Endothelial cell (in vitro differentiated cells): ENCODE measurements around the gene OR12D3. TPM values are rescaled to one million over a fixed set of nuclear protein-coding genes. Genes with fewer than 3 reads are reported as not detected.

Experiments used
- DNase-seq: peaks from one replicate; pipeline ENCODE4 v3.0.0; 2021; ENCODE audit warnings: low spot score
- H3K27ac Mint-ChIP-seq: one replicate; pipeline ENCODE4 v1.8.0; 2021; ENCODE audit warnings: mixed read lengths, inconsistent platforms; ENCODE audit not compliant: unreplicated experiment
- H3K27me3 Mint-ChIP-seq: one replicate; pipeline ENCODE4 v1.8.0; 2021; ENCODE audit warnings: mild to moderate bottlenecking, moderate library complexity, mixed read lengths, inconsistent platforms; ENCODE audit not compliant: unreplicated experiment
- H3K36me3 Mint-ChIP-seq: one replicate; pipeline ENCODE4 v1.8.0; 2021; ENCODE audit warnings: mild to moderate bottlenecking, low read depth, mixed read lengths, inconsistent platforms; ENCODE audit not compliant: unreplicated experiment
- H3K4me1 Mint-ChIP-seq: one replicate; pipeline ENCODE4 v1.8.0; 2021; ENCODE audit warnings: mild to moderate bottlenecking, mixed read lengths, inconsistent platforms; ENCODE audit not compliant: unreplicated experiment
- H3K4me3 Mint-ChIP-seq: one replicate; pipeline ENCODE4 v1.8.0; 2021; ENCODE audit warnings: mild to moderate bottlenecking, mixed read lengths, inconsistent platforms; ENCODE audit not compliant: unreplicated experiment
- H3K9me3 Mint-ChIP-seq: one replicate; pipeline ENCODE4 v1.8.0; 2021; ENCODE audit warnings: mixed read lengths, inconsistent platforms; ENCODE audit not compliant: unreplicated experiment
- total RNA-seq: library from RNA; stranded (reverse); fragmentation: NEBNext Ultra II Directional; extraction: Animal tissue kit (Norgen Biotek cat#: 25700); gene quantifications from one replicate; pipeline ENCODE4 v1.2.1, GENCODE V29; 2021; ENCODE audit not compliant: unreplicated experiment
- TF ChIP-seq, protein P1 (sequence below): fragments of 200-600 bp; sonication (generic); IDR thresholded peaks from one replicate; pipeline ENCODE4 v1.5.0; 2021; ENCODE audit warnings: antibody characterized with exemption; ENCODE audit not compliant: unreplicated experiment

The OR12D3 gene
- total RNA-seq, 1 donor from 2014 or later = not detected

DNA sequence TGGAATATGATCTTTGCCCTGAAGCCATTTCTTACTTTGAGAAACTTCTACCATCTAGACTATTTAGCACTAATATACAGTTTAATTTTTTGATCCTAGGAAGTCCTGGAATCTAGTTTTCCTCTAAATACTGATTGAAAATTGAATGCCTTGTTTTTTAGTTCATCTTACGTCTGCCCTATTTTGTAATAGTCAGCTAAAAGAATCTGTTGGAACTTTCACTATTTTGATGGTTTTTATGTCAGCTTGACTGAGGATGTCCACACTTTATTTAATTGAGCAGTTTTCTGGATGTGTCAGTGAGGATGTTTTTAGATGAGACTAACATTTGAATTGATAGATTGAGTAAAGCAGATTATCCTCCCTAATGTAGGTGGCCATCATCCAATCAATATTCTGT lies 28.7 kb upstream of the OR12D3 start:
- Mint-ChIP-seq H3K27me3 (no peaks in the 10 kb centered on the region), H3K4me3 (no peak overlapping the region)

DNA sequence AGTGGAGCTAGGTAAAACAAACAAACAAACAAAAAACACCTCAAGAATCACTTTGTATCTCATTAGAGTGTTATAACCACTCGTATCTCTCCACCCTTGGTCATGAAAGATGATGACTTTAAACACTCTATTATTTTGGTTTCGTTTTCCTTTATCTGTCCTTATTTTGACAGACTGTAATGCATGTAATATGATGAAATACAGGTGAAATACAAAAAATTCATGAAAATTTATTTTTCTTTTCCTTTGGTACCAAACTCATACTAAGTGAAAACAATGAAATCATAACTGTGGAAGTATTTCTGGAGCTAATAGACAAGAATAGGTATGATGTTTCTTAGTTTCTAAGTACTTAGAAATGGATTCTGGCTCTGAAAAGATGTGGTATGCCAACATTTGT lies 24.4 kb upstream of the OR12D3 start:
- TF ChIP-seq, protein P1, sequence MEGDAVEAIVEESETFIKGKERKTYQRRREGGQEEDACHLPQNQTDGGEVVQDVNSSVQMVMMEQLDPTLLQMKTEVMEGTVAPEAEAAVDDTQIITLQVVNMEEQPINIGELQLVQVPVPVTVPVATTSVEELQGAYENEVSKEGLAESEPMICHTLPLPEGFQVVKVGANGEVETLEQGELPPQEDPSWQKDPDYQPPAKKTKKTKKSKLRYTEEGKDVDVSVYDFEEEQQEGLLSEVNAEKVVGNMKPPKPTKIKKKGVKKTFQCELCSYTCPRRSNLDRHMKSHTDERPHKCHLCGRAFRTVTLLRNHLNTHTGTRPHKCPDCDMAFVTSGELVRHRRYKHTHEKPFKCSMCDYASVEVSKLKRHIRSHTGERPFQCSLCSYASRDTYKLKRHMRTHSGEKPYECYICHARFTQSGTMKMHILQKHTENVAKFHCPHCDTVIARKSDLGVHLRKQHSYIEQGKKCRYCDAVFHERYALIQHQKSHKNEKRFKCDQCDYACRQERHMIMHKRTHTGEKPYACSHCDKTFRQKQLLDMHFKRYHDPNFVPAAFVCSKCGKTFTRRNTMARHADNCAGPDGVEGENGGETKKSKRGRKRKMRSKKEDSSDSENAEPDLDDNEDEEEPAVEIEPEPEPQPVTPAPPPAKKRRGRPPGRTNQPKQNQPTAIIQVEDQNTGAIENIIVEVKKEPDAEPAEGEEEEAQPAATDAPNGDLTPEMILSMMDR = no peak
- Mint-ChIP-seq H3K4me3 (no peak overlapping the region), H3K9me3 (no peaks in the 10 kb centered on the region), H3K27ac (no peak overlapping the region), H3K27me3 (no peaks in the 10 kb centered on the region), H3K36me3 (no peaks in the 10 kb centered on the region), H3K4me1 (no peaks in the 10 kb centered on the region)
- DNase-seq = no peak

More for the DNA sequence above, 28.7 kb upstream of the OR12D3 start:
- TF ChIP-seq, protein P1 = no peak
- Mint-ChIP-seq H3K9me3 (no peaks in the 10 kb centered on the region), H3K36me3 (no peaks in the 10 kb centered on the region), H3K4me1 (no peaks in the 10 kb centered on the region), H3K27ac (no peak overlapping the region)
- DNase-seq = no peak

DNA sequence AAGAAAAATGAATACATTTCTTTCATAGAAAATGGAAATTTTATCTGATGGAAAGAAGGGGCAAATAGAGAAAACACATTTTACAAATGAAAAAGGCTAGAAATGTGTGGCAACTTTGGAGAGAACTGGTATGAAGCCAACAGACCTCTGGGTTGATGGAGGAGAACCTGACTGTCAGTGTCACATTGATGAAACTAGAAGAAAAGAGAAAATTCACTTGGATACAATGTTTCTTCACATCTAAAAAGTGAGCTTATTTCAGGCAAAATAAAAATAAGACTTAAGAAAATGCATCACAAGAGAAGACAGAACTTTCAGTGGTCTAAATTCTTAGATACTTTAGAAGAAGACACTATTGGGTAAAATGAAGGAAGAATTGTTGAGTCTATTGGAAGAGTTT lies 20.2 kb upstream of the OR12D3 start, which contains the start of gene OR12D2:
Gene OR12D2, plus strand, starts transcription at position 301 of the 400 bp plus-strand sequence. CDS start 1,069 bp downstream, outside the sequence.
- H3K27ac Mint-ChIP-seq = no peak within 1 kb of the TSS
- no peaks in the 10 kb centered on the region for H3K4me1 Mint-ChIP-seq
- no peak within 1 kb of the TSS for H3K4me3 Mint-ChIP-seq
- H3K9me3 Mint-ChIP-seq = no peaks in the 10 kb centered on the region
- DNase-seq = no peak
- peaks cover 2% of the 10 kb centered on the region for H3K36me3 Mint-ChIP-seq
- peaks cover 2% of the 10 kb centered on the region for H3K27me3 Mint-ChIP-seq
- TF ChIP-seq, protein P1 = no peak

DNA sequence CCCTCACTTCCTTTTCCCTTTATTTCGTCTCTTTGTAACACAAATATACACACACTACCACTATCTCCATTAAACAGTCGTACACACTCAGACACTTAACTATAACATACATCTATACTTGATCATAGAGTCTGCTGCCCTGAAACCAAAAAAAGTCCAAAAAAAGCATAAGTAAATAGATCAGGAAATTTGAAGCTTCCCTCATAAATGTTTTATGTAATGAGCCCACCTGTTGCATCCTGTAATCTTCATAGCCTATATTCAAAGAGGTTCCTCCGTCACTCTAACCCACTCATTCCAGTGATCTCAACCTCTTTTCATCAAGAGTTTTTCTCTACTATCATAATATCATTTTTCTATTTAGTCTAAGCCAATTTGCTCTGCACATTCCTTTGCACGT lies 13.4 kb upstream of the OR12D3 start:
- Mint-ChIP-seq H3K27me3 (peaks cover 2% of the 10 kb centered on the region), H3K36me3 (peaks cover 2% of the 10 kb centered on the region), H3K4me1 (no peaks in the 10 kb centered on the region), H3K9me3 (no peaks in the 10 kb centered on the region), H3K4me3 (no peak overlapping the region), H3K27ac (no peak overlapping the region)
- TF ChIP-seq, protein P1 = no peak
- DNase-seq = no peak

DNA sequence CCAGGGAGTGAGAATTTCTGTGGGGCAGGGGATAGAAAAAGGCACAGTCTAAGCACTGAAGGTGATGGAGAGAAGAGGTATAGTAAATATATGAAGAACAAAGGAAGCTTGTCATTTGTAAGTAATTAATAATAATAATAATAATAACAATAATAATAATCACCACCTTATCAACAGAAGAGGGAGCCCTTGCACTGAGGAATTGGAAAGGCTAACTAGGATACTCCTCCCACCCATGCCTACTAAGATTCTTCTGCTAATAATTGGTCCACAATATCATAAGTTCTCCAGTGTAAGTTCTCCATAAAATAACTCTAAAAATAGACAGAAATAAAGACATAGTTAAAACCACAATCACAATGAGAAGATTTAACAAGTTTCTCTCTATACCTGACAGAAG lies 912 bp upstream of the OR12D3 start:
- H3K27ac Mint-ChIP-seq = no peak overlapping the region
- no peak overlapping the region for H3K4me3 Mint-ChIP-seq
- peaks cover 4% of the 10 kb centered on the region for H3K4me1 Mint-ChIP-seq
- H3K27me3 Mint-ChIP-seq = no peaks in the 10 kb centered on the region
- DNase-seq = no peak
- TF ChIP-seq, protein P1 = peak; percentile 45
- H3K9me3 Mint-ChIP-seq = no peaks in the 10 kb centered on the region
- H3K36me3 Mint-ChIP-seq = no peaks in the 10 kb centered on the region
